GM23248 (cell line): ENCODE data around the gene MALT1.

Source experiments
- EZH2 ChIP-seq: fragments of 200-600 bp; sonication (generic); IDR thresholded peaks from 2 replicates; pipeline ENCODE4 v1.6.1; 2018; ENCODE audit warnings: antibody characterized with exemption, mild to moderate bottlenecking; ENCODE audit not compliant: insufficient read depth, poor library complexity, severe bottlenecking
- EZH2phosphoT487 ChIP-seq: fragments of 200-600 bp; sonication (generic); IDR thresholded peaks from 2 replicates; pipeline ENCODE4 v1.6.1; 2018; ENCODE audit warnings: antibody characterized with exemption, moderate library complexity, mild to moderate bottlenecking, low read depth; ENCODE audit not compliant: insufficient read depth

DNA sequence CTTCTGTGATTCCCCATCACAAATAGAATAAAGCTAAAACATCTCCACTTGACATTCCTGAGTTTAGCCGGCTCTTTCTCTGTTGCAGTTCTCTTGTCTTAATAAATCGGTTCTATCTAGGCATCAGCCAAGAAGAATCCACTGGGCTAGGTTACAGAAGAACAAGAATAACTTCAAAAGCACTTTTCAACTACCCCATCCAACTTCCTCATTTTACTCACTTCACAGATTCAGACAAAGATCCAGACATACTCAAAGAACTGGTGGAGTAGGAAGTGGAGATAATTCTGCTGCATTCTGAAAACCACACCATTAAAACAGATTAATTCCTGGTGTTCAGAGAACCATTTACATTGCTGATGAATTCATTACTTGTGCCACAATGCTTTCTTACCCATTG, 32.8 kb upstream of the MALT1 start:
- TF ChIP-seq EZH2 = no peak
- TF ChIP-seq EZH2phosphoT487 = no peak
